Measurements from ENCODE around the gene ADPRHL1. TPM values are rescaled to one million over a fixed set of nuclear protein-coding genes. Genes with fewer than 3 reads are reported as not detected.

Gene ADPRHL1
- total RNA-seq, 4 donors from 2014 or later = 2.5 to 8.6 (median 5.5) TPM

DNA sequence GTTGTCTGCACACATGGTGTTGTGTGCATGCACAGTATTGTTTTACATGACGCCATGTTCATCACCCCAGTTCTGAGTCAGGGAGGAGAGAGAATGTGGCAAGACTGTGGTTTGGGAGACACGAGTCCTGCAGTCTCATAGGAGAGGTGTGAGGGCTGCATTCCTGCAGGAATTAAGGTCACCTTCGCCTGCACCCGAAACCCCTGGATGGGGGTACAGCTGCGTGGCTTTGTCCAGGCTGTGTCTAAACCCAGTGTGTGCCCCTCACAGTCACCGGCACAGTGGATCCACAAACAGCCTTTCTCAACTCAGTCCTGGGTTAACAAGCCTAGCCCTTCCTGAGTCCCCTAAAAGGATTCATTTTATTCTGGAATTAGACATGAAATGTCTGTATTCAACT is 5.7 kb downstream of the ADPRHL1 start:
- Histone ChIP-seq H3K27me3 (no peaks in the 10 kb centered on the region), H3K4me1 (peaks cover 12% of the 10 kb centered on the region), H3K9me3 (no peaks in the 10 kb centered on the region), H3K27ac (no peak overlapping the region), H3K4me3 (no peak overlapping the region), H3K36me3 (no peaks in the 10 kb centered on the region)
- TF ChIP-seq POLR2A (IDR thresholded peaks at IDR 0.05) = no peak
- TF ChIP-seq EP300 (IDR thresholded peaks at IDR 0.05) = no peak
- TF ChIP-seq, protein P1, sequence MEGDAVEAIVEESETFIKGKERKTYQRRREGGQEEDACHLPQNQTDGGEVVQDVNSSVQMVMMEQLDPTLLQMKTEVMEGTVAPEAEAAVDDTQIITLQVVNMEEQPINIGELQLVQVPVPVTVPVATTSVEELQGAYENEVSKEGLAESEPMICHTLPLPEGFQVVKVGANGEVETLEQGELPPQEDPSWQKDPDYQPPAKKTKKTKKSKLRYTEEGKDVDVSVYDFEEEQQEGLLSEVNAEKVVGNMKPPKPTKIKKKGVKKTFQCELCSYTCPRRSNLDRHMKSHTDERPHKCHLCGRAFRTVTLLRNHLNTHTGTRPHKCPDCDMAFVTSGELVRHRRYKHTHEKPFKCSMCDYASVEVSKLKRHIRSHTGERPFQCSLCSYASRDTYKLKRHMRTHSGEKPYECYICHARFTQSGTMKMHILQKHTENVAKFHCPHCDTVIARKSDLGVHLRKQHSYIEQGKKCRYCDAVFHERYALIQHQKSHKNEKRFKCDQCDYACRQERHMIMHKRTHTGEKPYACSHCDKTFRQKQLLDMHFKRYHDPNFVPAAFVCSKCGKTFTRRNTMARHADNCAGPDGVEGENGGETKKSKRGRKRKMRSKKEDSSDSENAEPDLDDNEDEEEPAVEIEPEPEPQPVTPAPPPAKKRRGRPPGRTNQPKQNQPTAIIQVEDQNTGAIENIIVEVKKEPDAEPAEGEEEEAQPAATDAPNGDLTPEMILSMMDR (IDR thresholded peaks at IDR 0.05) = no peak
- no peak for TF ChIP-seq POLR2AphosphoS5 (IDR thresholded peaks at IDR 0.05)
- no CpG with 5 or more reads among the region's 6 CpGs for WGBS
- no peak for DNase-seq (ENCODE audit: low spot score in 2 of 2)

DNA sequence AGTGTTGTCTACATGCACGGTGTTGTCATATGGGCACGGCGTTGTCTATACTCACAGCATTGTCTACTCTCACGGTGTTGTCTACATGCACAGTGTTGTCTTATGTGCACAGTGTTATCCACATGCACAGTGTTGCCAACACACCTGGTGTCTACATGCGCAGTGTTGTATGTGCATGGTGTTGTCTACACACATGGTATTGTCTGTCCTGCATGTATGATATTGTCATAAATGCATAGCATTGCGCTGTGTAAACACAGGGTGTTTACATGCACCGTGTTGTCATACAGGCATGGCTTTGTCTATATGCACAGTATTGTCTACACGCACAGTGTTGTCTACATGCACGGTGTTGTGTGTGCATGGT is 6.8 kb downstream of the ADPRHL1 start:
- Histone ChIP-seq H3K4me1 (peaks cover 12% of the 10 kb centered on the region), H3K4me3 (no peak overlapping the region), H3K27ac (no peak overlapping the region), H3K27me3 (no peaks in the 10 kb centered on the region), H3K9me3 (no peaks in the 10 kb centered on the region), H3K36me3 (no peaks in the 10 kb centered on the region)
- 100% methylated on average over 3 of the region's 9 CpGs for WGBS
- no peak for TF ChIP-seq EP300 (IDR thresholded peaks at IDR 0.05)
- TF ChIP-seq, protein P1 (IDR thresholded peaks at IDR 0.05) = no peak
- TF ChIP-seq POLR2A (IDR thresholded peaks at IDR 0.05) = no peak
- no peak for TF ChIP-seq POLR2AphosphoS5 (IDR thresholded peaks at IDR 0.05)
- no peak for DNase-seq (ENCODE audit: low spot score in 2 of 2)

DNA sequence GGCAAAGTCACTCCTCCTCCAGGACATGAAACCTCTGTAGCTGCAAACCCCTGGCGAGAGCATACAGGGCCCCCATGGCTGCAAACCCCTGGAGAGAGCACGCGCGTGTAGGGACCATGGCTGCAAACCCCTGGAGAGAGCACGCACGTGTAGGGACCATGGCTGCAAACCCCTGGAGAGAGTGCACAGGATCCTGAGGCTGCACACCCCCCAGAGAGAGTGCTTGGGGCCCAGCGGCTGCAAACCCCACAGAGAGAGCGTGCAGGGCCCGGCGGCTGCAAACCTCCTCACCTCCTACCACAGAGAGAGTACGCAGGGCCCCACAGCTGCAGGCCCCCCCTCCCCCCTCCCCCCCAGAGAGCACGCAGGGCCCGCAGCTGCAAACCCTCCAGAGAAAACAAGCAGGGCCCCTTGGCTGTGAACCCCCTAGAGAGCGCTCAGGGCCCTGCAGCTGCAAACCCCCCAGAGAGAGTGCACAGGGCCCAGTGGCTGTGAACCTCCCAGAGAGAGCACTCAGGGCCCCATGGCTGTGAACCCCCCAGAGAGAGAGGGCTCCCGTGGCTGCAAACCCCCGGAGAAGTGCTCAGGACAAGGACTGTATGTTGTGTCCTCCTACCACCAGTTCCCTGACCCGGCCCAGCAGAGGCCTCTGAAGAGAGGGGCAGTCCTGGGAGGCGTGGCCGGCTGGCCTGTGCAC is 7.3 kb downstream of the ADPRHL1 start:
- WGBS = 91% methylated on average over 10 of the region's 19 CpGs
- TF ChIP-seq POLR2AphosphoS5 (IDR thresholded peaks at IDR 0.05) (no peak), EP300 (IDR thresholded peaks at IDR 0.05) (no peak), POLR2A (IDR thresholded peaks at IDR 0.05) (no peak)
- TF ChIP-seq, protein P1 (IDR thresholded peaks at IDR 0.05) = no peak
- Histone ChIP-seq H3K4me1 (peaks cover 12% of the 10 kb centered on the region), H3K27ac (no peak overlapping the region), H3K9me3 (no peaks in the 10 kb centered on the region), H3K27me3 (no peaks in the 10 kb centered on the region), H3K4me3 (no peak overlapping the region), H3K36me3 (no peaks in the 10 kb centered on the region)
- no peak for DNase-seq (ENCODE audit: low spot score in 2 of 2)

DNA sequence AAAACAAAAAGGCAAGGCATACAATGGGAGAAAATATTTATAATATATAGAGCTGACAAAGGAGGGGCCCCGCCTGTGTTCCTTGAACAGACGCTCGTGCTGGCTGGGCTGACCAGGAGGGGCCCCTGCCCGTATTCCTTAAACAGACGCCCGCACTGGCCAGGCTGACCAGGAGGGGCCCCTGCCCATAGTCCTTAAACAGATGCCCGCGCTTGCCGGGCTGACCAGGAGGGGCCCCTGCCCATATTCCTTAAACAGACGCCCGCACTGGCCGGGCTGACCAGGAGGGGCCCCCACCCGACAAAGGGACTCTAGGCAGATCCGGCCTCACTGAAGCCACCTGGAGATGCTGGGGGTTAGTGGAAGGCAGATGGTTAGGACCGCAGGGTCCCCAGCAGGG is 9.3 kb downstream of the ADPRHL1 start:
- peaks cover 7% of the 10 kb centered on the region for H3K4me1 ChIP-seq
- no peaks in the 10 kb centered on the region for H3K9me3 ChIP-seq
- no peak overlapping the region for H3K4me3 ChIP-seq
- 92% methylated on average over 13 of the region's 15 CpGs for WGBS
- no peak for DNase-seq (ENCODE audit: low spot score in 2 of 2)
- no peaks in the 10 kb centered on the region for H3K36me3 ChIP-seq
- TF ChIP-seq POLR2AphosphoS5 (IDR thresholded peaks at IDR 0.05) (no peak), EP300 (IDR thresholded peaks at IDR 0.05) (no peak), POLR2A (IDR thresholded peaks at IDR 0.05) (no peak)
- TF ChIP-seq, protein P1 (IDR thresholded peaks at IDR 0.05) = no peak
- H3K27me3 ChIP-seq = no peaks in the 10 kb centered on the region
- no peak overlapping the region for H3K27ac ChIP-seq

DNA sequence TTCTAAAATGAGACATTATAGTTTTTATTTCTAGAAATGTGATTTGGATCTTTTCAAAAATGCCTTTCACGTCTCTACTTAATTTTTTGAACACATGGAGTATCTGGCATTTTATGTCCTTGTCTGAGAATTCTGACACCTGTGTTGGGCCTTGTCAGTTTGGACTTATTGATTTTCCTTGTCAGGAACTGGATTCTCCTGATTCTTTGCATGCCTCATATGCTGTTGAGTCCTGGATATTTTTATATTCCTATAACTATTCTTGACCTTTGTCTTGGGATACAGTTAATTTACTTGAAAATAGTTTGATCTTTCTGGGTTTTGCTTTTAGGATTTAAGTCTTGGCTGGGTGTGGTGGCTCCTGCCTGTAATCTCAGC is 10.3 kb downstream of the ADPRHL1 start:
- WGBS = 91% methylated on average over 1 of the region's 1 CpG
- no peak for DNase-seq (ENCODE audit: low spot score in 2 of 2)
- Histone ChIP-seq H3K36me3 (no peaks in the 10 kb centered on the region), H3K9me3 (no peaks in the 10 kb centered on the region), H3K4me3 (no peak overlapping the region), H3K4me1 (no peaks in the 10 kb centered on the region), H3K27ac (no peak overlapping the region), H3K27me3 (no peaks in the 10 kb centered on the region)
- TF ChIP-seq EP300 (IDR thresholded peaks at IDR 0.05) = no peak
- TF ChIP-seq POLR2A (IDR thresholded peaks at IDR 0.05) = no peak
- no peak for TF ChIP-seq POLR2AphosphoS5 (IDR thresholded peaks at IDR 0.05)
- TF ChIP-seq, protein P1 (IDR thresholded peaks at IDR 0.05) = no peak
